Uterus (tissue), 4 donors: Measurements from ENCODE around the gene CDK19. TPM values are rescaled to one million over a fixed set of nuclear protein-coding genes. Genes with fewer than 3 reads are reported as not detected.

Experiments used
- DNase-seq, 2 donors: peaks; one replicate each; pipeline ENCODE4 v3.0.0-alpha.2; 2019 to 2020
- H3K27ac ChIP-seq, 2 donors: fragments of 200-600 bp; sonication (generic); 1 replicate in 1 of 2; 2 replicates in 1 of 2; pipeline ENCODE4 v1.5.1; 2016 to 2018
- H3K27me3 ChIP-seq, 2 donors: fragments of 200-600 bp; sonication (generic); one replicate each; pipeline ENCODE4 v1.5.1; 2018 to 2019; ENCODE audit warnings: control low read depth in 1 of 2
- H3K36me3 ChIP-seq, 2 donors: fragments of 200-600 bp; sonication (generic); one replicate each; pipeline ENCODE4 v1.5.1; 2019; ENCODE audit warnings: control low read depth in 1 of 2
- H3K4me1 ChIP-seq, 2 donors: fragments of 200-600 bp; sonication (generic); one replicate each; pipeline ENCODE4 v1.5.1; 2018 to 2019; ENCODE audit warnings: control low read depth in 1 of 2
- H3K4me3 ChIP-seq, 2 donors: fragments of 200-600 bp; sonication (generic); 1 replicate in 1 of 2; 2 replicates in 1 of 2; pipeline ENCODE4 v1.5.1; 2018 to 2019; ENCODE audit warnings: mild to moderate bottlenecking in 1 of 2
- H3K9me3 ChIP-seq, 2 donors: fragments of 200-600 bp; sonication (generic); one replicate each; pipeline ENCODE4 v1.5.1; 2019; ENCODE audit warnings: control low read depth in 1 of 2
- POLR2A ChIP-seq, 2 donors: fragments of 450-650 bp; IDR thresholded peaks; one replicate each; pipeline ENCODE4 v1.6.1; 2016; ENCODE audit warnings: antibody characterized with exemption in 2 of 2, mild to moderate bottlenecking in 1 of 2, moderate library complexity in 1 of 2
- intact Hi-C: fragments of 100-400 bp; cut with DNase I; formaldehyde crosslinking; loops from one replicate; pipeline ENCODE4 v1.15.1; 2023; ENCODE audit warnings: low total_unique reads
- total RNA-seq, 4 donors: library from RNA; depleted of rRNA in 3 of 4; stranded (reverse); fragments of >200 nt in 3 of 4; gene quantifications; one replicate each; pipeline versions ENCODE4 v1.1.0 to v1.2.4, GENCODE V29; 2014 to 2023
- TF ChIP-seq, protein P1 (sequence below), 4 experiments: fragments of 200-600 bp in 2 of 4; fragments of 450-650 bp in 2 of 4; sonication (generic) in 2 of 4; IDR thresholded peaks; one replicate each; pipeline ENCODE4 v1.5.1; 2016 to 2019; ENCODE audit warnings: antibody characterized with exemption in 4 of 4, mild to moderate bottlenecking in 2 of 4, moderate library complexity in 1 of 4
- donor health status: DM: yes; HTN: yes; CAD: no.

Gene CDK19
- total RNA-seq, 4 donors from 2014 or later: 1.0 to 34.3 (median 12.9) TPM

GRCh38 chr6:110778333-110778732 is 36.9 kb downstream of the CDK19 start:
- no peak for DNase-seq
- Histone ChIP-seq H3K4me1 (no peaks in the 10 kb centered on the region), H3K36me3 (no peaks in the 10 kb centered on the region), H3K4me3 (no peak overlapping the region), H3K9me3 (no peaks in the 10 kb centered on the region), H3K27ac (no peak overlapping the region), H3K27me3 (no peaks in the 10 kb centered on the region)
- intact Hi-C loops: no loop called here
- TF ChIP-seq POLR2A (IDR thresholded peaks at IDR 0.05): no peak
- TF ChIP-seq, protein P1, sequence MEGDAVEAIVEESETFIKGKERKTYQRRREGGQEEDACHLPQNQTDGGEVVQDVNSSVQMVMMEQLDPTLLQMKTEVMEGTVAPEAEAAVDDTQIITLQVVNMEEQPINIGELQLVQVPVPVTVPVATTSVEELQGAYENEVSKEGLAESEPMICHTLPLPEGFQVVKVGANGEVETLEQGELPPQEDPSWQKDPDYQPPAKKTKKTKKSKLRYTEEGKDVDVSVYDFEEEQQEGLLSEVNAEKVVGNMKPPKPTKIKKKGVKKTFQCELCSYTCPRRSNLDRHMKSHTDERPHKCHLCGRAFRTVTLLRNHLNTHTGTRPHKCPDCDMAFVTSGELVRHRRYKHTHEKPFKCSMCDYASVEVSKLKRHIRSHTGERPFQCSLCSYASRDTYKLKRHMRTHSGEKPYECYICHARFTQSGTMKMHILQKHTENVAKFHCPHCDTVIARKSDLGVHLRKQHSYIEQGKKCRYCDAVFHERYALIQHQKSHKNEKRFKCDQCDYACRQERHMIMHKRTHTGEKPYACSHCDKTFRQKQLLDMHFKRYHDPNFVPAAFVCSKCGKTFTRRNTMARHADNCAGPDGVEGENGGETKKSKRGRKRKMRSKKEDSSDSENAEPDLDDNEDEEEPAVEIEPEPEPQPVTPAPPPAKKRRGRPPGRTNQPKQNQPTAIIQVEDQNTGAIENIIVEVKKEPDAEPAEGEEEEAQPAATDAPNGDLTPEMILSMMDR (IDR thresholded peaks at IDR 0.05): no peak

DNA sequence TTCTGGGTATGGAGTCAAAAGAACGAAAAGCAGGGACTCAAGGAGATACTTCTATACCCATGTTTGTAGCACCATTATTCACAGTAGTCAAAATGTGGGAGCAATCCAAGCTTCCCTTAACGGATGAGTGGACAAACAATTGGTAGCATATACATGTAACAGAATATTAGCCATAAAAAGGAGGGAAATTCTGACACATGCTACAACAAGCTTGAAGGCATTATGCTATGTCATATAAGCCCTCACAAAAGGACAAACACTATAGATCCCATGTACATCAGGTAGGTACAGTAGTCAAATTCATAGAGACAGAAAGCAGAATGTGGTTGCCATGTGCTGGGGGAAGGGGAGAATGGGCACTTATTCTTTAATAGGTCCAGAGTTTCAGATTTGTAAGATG is 37.6 kb downstream of the CDK19 start:
- intact Hi-C loops: no loop called here
- no peak for TF ChIP-seq POLR2A (IDR thresholded peaks at IDR 0.05)
- TF ChIP-seq, protein P1 (IDR thresholded peaks at IDR 0.05): no peak
- H3K27ac ChIP-seq: no peak overlapping the region
- no peak overlapping the region for H3K4me3 ChIP-seq
- no peak for DNase-seq
- H3K27me3 ChIP-seq: no peaks in the 10 kb centered on the region
- no peaks in the 10 kb centered on the region for H3K4me1 ChIP-seq
- no peaks in the 10 kb centered on the region for H3K36me3 ChIP-seq
- H3K9me3 ChIP-seq: no peaks in the 10 kb centered on the region

GRCh38 chr6:110776413-110776812 is 38.9 kb downstream of the CDK19 start:
- Histone ChIP-seq H3K27me3 (no peaks in the 10 kb centered on the region), H3K27ac (no peak overlapping the region), H3K4me3 (no peak overlapping the region), H3K36me3 (no peaks in the 10 kb centered on the region), H3K4me1 (no peaks in the 10 kb centered on the region), H3K9me3 (no peaks in the 10 kb centered on the region)
- DNase-seq: no peak
- intact Hi-C loops: no loop called here
- no peak for TF ChIP-seq POLR2A (IDR thresholded peaks at IDR 0.05)
- TF ChIP-seq, protein P1 (IDR thresholded peaks at IDR 0.05): no peak

DNA sequence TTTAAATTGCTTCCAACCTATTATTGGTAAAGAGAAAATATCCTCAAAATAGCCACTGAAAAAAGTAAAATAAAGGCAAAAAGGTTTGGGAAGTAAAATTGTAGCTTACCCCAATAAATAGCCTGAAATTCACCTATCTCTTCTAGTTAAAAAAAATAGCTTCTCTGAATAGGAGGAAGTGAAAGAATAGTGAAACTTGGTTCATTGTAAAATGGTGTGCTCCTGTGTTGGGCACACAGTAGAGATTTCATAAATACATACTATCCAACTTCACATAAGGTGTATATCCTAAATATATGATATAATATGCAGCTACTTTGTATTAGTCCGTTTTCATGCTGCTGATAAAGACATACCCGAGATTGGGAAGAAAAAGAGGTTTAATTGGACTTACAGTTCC is 45.3 kb downstream of the CDK19 start:
- Histone ChIP-seq H3K27me3 (no peaks in the 10 kb centered on the region), H3K4me3 (no peak overlapping the region), H3K9me3 (no peaks in the 10 kb centered on the region), H3K4me1 (no peaks in the 10 kb centered on the region), H3K36me3 (no peaks in the 10 kb centered on the region), H3K27ac (no peak overlapping the region)
- intact Hi-C loops: no loop called here
- no peak for DNase-seq
- no peak for TF ChIP-seq POLR2A (IDR thresholded peaks at IDR 0.05)
- TF ChIP-seq, protein P1 (IDR thresholded peaks at IDR 0.05): no peak

- Histone ChIP-seq H3K27ac (no peak overlapping the region), H3K27me3 (no peaks in the 10 kb centered on the region), H3K36me3 (no peaks in the 10 kb centered on the region), H3K4me1 (no peaks in the 10 kb centered on the region), H3K9me3 (no peaks in the 10 kb centered on the region), H3K4me3 (no peak overlapping the region)
- no peak for DNase-seq
- TF ChIP-seq POLR2A (IDR thresholded peaks at IDR 0.05): no peak
- TF ChIP-seq, protein P1 (IDR thresholded peaks at IDR 0.05): no peak
- intact Hi-C loops: no loop called here
Observed at GRCh38 chr6:110768057-110768456, 47.2 kb downstream of the CDK19 start.
